ENCODE measurements around the gene AMIGO3.
"Not testable (repeated sequence)": the region's sequence is repeated elsewhere in the genome, so short reads cannot be mapped to it uniquely, and the experiment has no call there.

Gene AMIGO3

GRCh38 chr3:49719214-49719884 lies at the start of gene AMIGO3:
Gene AMIGO3, minus strand, starts transcription at chr3:49719684. Its CDS starts 219 bp downstream, at chr3:49719465.
- DNase-seq (ENCODE audit: low read depth) = peak; percentile 91

- no peak for DNase-seq (ENCODE audit: low read depth)
Observed at GRCh38 chr3:49763981-49764380, 44.5 kb upstream of the AMIGO3 start.

GRCh38 chr3:49761661-49762060 lies 42.2 kb upstream of the AMIGO3 start:
- no peak for DNase-seq (ENCODE audit: low read depth)

GRCh38 chr3:49759226-49759625 lies 39.7 kb upstream of the AMIGO3 start:
- no peak for DNase-seq (ENCODE audit: low read depth)

- DNase-seq (ENCODE audit: low read depth) = no peak
Observed at GRCh38 chr3:49757197-49757596, 37.7 kb upstream of the AMIGO3 start.

GRCh38 chr3:49756036-49756435 lies 36.6 kb upstream of the AMIGO3 start:
- DNase-seq (ENCODE audit: low read depth) = no peak

- DNase-seq (ENCODE audit: low read depth) = no peak
Observed at GRCh38 chr3:49754536-49754935, 35.1 kb upstream of the AMIGO3 start.

- no peak for DNase-seq (ENCODE audit: low read depth)
Observed at GRCh38 chr3:49751501-49751900, 32.0 kb upstream of the AMIGO3 start.

- DNase-seq (ENCODE audit: low read depth) = no peak
Observed at GRCh38 chr3:49750056-49750455, 30.6 kb upstream of the AMIGO3 start.

- not testable (repeated sequence) for DNase-seq (ENCODE audit: low read depth)
Observed at GRCh38 chr3:49748874-49749273, 29.4 kb upstream of the AMIGO3 start.

- peak; percentile 31 for DNase-seq (ENCODE audit: low read depth)
Observed at GRCh38 chr3:49747792-49748480, 28.5 kb upstream of the AMIGO3 start.

GRCh38 chr3:49745986-49746385 lies 26.5 kb upstream of the AMIGO3 start:
- peak; percentile 49 for DNase-seq (ENCODE audit: low read depth)

- no peak for DNase-seq (ENCODE audit: low read depth)
Observed at GRCh38 chr3:49740427-49740826, 20.9 kb upstream of the AMIGO3 start.

GRCh38 chr3:49738067-49738713 lies 18.7 kb upstream of the AMIGO3 start:
- no peak for DNase-seq (ENCODE audit: low read depth)

GRCh38 chr3:49734752-49735151 lies 15.3 kb upstream of the AMIGO3 start:
- no peak for DNase-seq (ENCODE audit: low read depth)

GRCh38 chr3:49733551-49733950 lies 14.1 kb upstream of the AMIGO3 start:
- DNase-seq (ENCODE audit: low read depth) = no peak

GRCh38 chr3:49732597-49732996 lies 13.1 kb upstream of the AMIGO3 start:
- no peak for DNase-seq (ENCODE audit: low read depth)

- no peak for DNase-seq (ENCODE audit: low read depth)
Observed at GRCh38 chr3:49729966-49730609, 10.6 kb upstream of the AMIGO3 start.

GRCh38 chr3:49727924-49728361 lies 8.5 kb upstream of the AMIGO3 start:
- DNase-seq (ENCODE audit: low read depth) = no peak

- no peak for DNase-seq (ENCODE audit: low read depth)
Observed at GRCh38 chr3:49727154-49727923, 7.9 kb upstream of the AMIGO3 start.

- DNase-seq (ENCODE audit: low read depth) = no peak
Observed at GRCh38 chr3:49725906-49726681, 6.6 kb upstream of the AMIGO3 start.

Measured in stromal cell of bone marrow (primary cell).